Renal cortical epithelial cell (primary cell): Measurements from ENCODE around the gene SUV39H2. TPM values are rescaled to one million over a fixed set of nuclear protein-coding genes. Genes with fewer than 3 reads are reported as not detected.
"Not testable (repeated sequence)": the region's sequence is repeated elsewhere in the genome, so short reads cannot be mapped to it uniquely, and the experiment has no call there.

ENCODE experiments used
- DNase-seq: peaks from one replicate; pipeline ENCODE4 v3.0.0-alpha.2; 2011; ENCODE audit warnings: low read depth
- total RNA-seq: library from RNA; depleted of rRNA; stranded (reverse); fragments of >200 nt; gene quantifications from 2 replicates; pipeline ENCODE4 v1.2.3, GENCODE V29; 2014

The SUV39H2 gene
- total RNA-seq, 1 donor from 2014 or later = 11.6 TPM

- no peak for DNase-seq
Measured at GRCh38 chr10:14875941-14876340, 2.7 kb upstream of the SUV39H2 start.

- DNase-seq = no peak
Measured at GRCh38 chr10:14876764-14877163, 1.9 kb upstream of the SUV39H2 start.

- DNase-seq = peak; percentile 14
Measured at GRCh38 chr10:14879124-14879927, 660 bp downstream of the SUV39H2 start.

GRCh38 chr10:14879928-14880193 is 1.2 kb downstream of the SUV39H2 start:
- no peak for DNase-seq

- peak; percentile 24 for DNase-seq
Measured at GRCh38 chr10:14880229-14880628, 1.6 kb downstream of the SUV39H2 start.

- no peak for DNase-seq
Measured at GRCh38 chr10:14884082-14884481, 5.4 kb downstream of the SUV39H2 start.

GRCh38 chr10:14889318-14889717 is 10.7 kb downstream of the SUV39H2 start:
- peak; percentile 16 for DNase-seq

- no peak for DNase-seq
Measured at GRCh38 chr10:14891151-14891550, 12.5 kb downstream of the SUV39H2 start.

GRCh38 chr10:14904316-14904732 is 25.7 kb downstream of the SUV39H2 start:
- DNase-seq = peak; percentile 46

- no peak for DNase-seq
Measured at GRCh38 chr10:14904864-14905263, 26.2 kb downstream of the SUV39H2 start.

- no peak for DNase-seq
Measured at GRCh38 chr10:14905890-14906289, 27.2 kb downstream of the SUV39H2 start.

- DNase-seq = no peak
Measured at GRCh38 chr10:14906765-14907164, 28.1 kb downstream of the SUV39H2 start.

- DNase-seq = not testable (repeated sequence)
Measured at GRCh38 chr10:14907591-14907990, 28.9 kb downstream of the SUV39H2 start.

GRCh38 chr10:14909101-14909500 is 30.4 kb downstream of the SUV39H2 start:
- DNase-seq = no peak

- DNase-seq = no peak
Measured at GRCh38 chr10:14910953-14911352, 32.3 kb downstream of the SUV39H2 start.

- DNase-seq = no peak
Measured at GRCh38 chr10:14911801-14912200, 33.1 kb downstream of the SUV39H2 start.

GRCh38 chr10:14916600-14916999 is 37.9 kb downstream of the SUV39H2 start:
- no peak for DNase-seq

GRCh38 chr10:14917827-14918226 is 39.2 kb downstream of the SUV39H2 start:
- no peak for DNase-seq

GRCh38 chr10:14918964-14919363 is 40.3 kb downstream of the SUV39H2 start:
- DNase-seq = no peak

- no peak for DNase-seq
Measured at GRCh38 chr10:14924013-14924412, 45.3 kb downstream of the SUV39H2 start.

- no peak for DNase-seq
Measured at GRCh38 chr10:14925268-14925667, 46.6 kb downstream of the SUV39H2 start.

GRCh38 chr10:14926061-14926470 is 47.4 kb downstream of the SUV39H2 start:
- DNase-seq = peak; percentile 4

- no peak for DNase-seq
Measured at GRCh38 chr10:14926722-14927416, 48.2 kb downstream of the SUV39H2 start.
